SK-N-SH (cell line): ENCODE results near the gene PIGX. TPM values are rescaled to one million over a fixed set of nuclear protein-coding genes. Genes with fewer than 3 reads are reported as not detected.
A peak's percentile ranks its signal among the peaks of the same experiment; 100 is the strongest.

Source experiments
- CTCF ChIA-PET: fragments of 300-600, 350-600 bp; formaldehyde crosslinking; extraction: SDS; loops from one replicate; lab custom pipeline; 2021; lab: Yijun Ruan, JAX
- POLR2A ChIA-PET: fragments of 350-600 bp; sonication (Branson Sonifier 250); formaldehyde crosslinking; extraction: SDS; loops from one replicate; lab custom pipeline; 2020; ENCODE audit warnings: antibody characterized with exemption, inconsistent platforms; lab: Yijun Ruan, JAX
- DNase-seq: peaks from one replicate; pipeline ENCODE4 v3.0.0; 2012
- H2AFZ ChIP-seq: fragments of 200-600 bp; sonication (generic); 2 replicates; pipeline ENCODE4 v1.8.1; 2016; ENCODE audit warnings: antibody characterized with exemption, mild to moderate bottlenecking, low read depth
- H3F3A ChIP-seq: fragments of 200-600 bp; sonication (generic); replicated peaks from 2 replicates; pipeline ENCODE3; 2016; ENCODE audit warnings: antibody characterized with exemption, mild to moderate bottlenecking; ENCODE audit not compliant: insufficient read depth
- H3K27ac ChIP-seq, 2 experiments: fragments of 200-500 bp in 1 of 2; fragments of 200-600 bp in 1 of 2; sonication (Bioruptor generic) in 1 of 2; sonication (generic), shearing (Covaris generic) in 1 of 2; 2 replicates each; pipeline versions ENCODE4 v1.5.1 to v1.6.1; 2014 to 2016; ENCODE audit warnings: low read depth in 2 of 2, inconsistent platforms in 1 of 2, low read length in 1 of 2, mild to moderate bottlenecking in 1 of 2, mixed read lengths in 1 of 2
- H3K27me3 ChIP-seq: fragments of 200-600 bp; sonication (generic), shearing (Covaris generic); 2 replicates; pipeline ENCODE4 v1.6.1; 2016; ENCODE audit warnings: mixed run types; ENCODE audit not compliant: insufficient read depth
- H3K36me3 ChIP-seq, 2 experiments: fragments of 200-500 bp in 1 of 2; fragments of 200-600 bp in 1 of 2; sonication (Bioruptor generic) in 1 of 2; sonication (generic) in 1 of 2; replicated peaks in 1 of 2; 2 replicates each; pipeline versions ENCODE3 to v1.5.1; 2014 to 2016; ENCODE audit warnings: low read length in 1 of 2, mild to moderate bottlenecking in 1 of 2; ENCODE audit not compliant: insufficient read depth in 2 of 2, control insufficient read depth in 1 of 2
- H3K4me1 ChIP-seq, 2 experiments: fragments of 200-500 bp in 1 of 2; fragments of 200-600 bp in 1 of 2; sonication (Bioruptor generic) in 1 of 2; sonication (generic), shearing (Covaris generic) in 1 of 2; 2 replicates each; pipeline versions ENCODE4 v1.5.1 to v1.6.1; 2014 to 2016; ENCODE audit warnings: low read depth in 1 of 2, low read length in 1 of 2, mixed run types in 1 of 2; ENCODE audit not compliant: insufficient read depth in 2 of 2, control insufficient read depth in 1 of 2
- H3K4me2 ChIP-seq: fragments of 200-600 bp; sonication (generic), shearing (Covaris generic); 2 replicates; pipeline ENCODE4 v1.6.1; 2017; ENCODE audit warnings: mixed run types
- H3K4me3 ChIP-seq, 2 experiments: fragments of 200-500 bp in 1 of 2; fragments of 200-600 bp in 1 of 2; sonication (Bioruptor generic) in 1 of 2; sonication (generic), shearing (Covaris generic) in 1 of 2; 2 replicates each; pipeline versions ENCODE4 v1.5.1 to v1.8.1; 2014 to 2016; ENCODE audit warnings: low read depth in 2 of 2, inconsistent platforms in 1 of 2, low read length in 1 of 2, mild to moderate bottlenecking in 1 of 2, mixed read lengths in 1 of 2, moderate library complexity in 1 of 2
- H3K79me2 ChIP-seq: fragments of 200-600 bp; sonication (generic); 2 replicates; pipeline ENCODE4 v1.8.1; 2017; ENCODE audit warnings: mild to moderate bottlenecking; ENCODE audit not compliant: insufficient read depth
- H3K9ac ChIP-seq: fragments of 200-600 bp; sonication (generic); 2 replicates; pipeline ENCODE4 v1.6.1; 2017; ENCODE audit warnings: mixed run types
- H3K9me2 ChIP-seq: fragments of 200-600 bp; sonication (generic); 2 replicates; pipeline ENCODE4 v1.6.1; 2017; ENCODE audit warnings: mixed run types
- H3K9me3 ChIP-seq: fragments of 200-600 bp; sonication (generic); 2 replicates; pipeline ENCODE4 v1.6.1; 2017; ENCODE audit warnings: mixed run types, mild to moderate bottlenecking, moderate library complexity
- H4K20me1 ChIP-seq: fragments of 200-600 bp; sonication (generic); 2 replicates; pipeline ENCODE4 v1.6.1; 2017; ENCODE audit warnings: mild to moderate bottlenecking, mixed run types; ENCODE audit not compliant: insufficient read depth
- CHD2 ChIP-seq: fragments of 150-350 bp; IDR thresholded peaks from 2 replicates; pipeline ENCODE4 v1.6.1; 2018; ENCODE audit warnings: low read length; ENCODE audit not compliant: partially characterized antibody
- ELF1 ChIP-seq: IDR thresholded peaks from 2 replicates; pipeline ENCODE4 v1.4.0; 2012
- EP300 ChIP-seq, 2 experiments: IDR thresholded peaks; 2 replicates each; pipeline versions ENCODE4 v1.4.0 to v1.6.1; 2012; ENCODE audit warnings: borderline replicate concordance in 1 of 2, low read depth in 1 of 2, low read length in 1 of 2
- EZH2phosphoT487 ChIP-seq: fragments of 200-600 bp; sonication (generic); IDR thresholded peaks from 2 replicates; pipeline ENCODE4 v1.6.1; 2017; ENCODE audit warnings: low read depth, mixed run types, mild to moderate bottlenecking, antibody characterized with exemption, moderate library complexity, borderline replicate concordance
- FOXJ3 ChIP-seq: sonication (generic); formaldehyde crosslinking; IDR thresholded peaks from 2 replicates; pipeline ENCODE4 v1.5.1; 2020; ENCODE audit warnings: mild to moderate bottlenecking, missing genetic modification reagents
- JUND ChIP-seq: IDR thresholded peaks from 2 replicates; pipeline ENCODE4 v1.4.0; 2012
- MXI1 ChIP-seq: IDR thresholded peaks from 2 replicates; pipeline ENCODE4 v1.6.1; 2012; ENCODE audit warnings: mild to moderate bottlenecking, low read depth, low read length, improper control_type of control experiment
- PBX3 ChIP-seq: IDR thresholded peaks from 2 replicates; pipeline ENCODE4; 2012
- RAD21 ChIP-seq: IDR thresholded peaks from 2 replicates; pipeline ENCODE4 v1.6.1; 2012; ENCODE audit warnings: mild to moderate bottlenecking, low read length
- RCOR1 ChIP-seq: fragments of 150-350 bp; IDR thresholded peaks from 2 replicates; pipeline ENCODE4 v1.6.1; 2017; ENCODE audit warnings: antibody characterized with exemption, low read length
- REST ChIP-seq: IDR thresholded peaks from 2 replicates; pipeline ENCODE4 v1.6.1; 2012; ENCODE audit warnings: mild to moderate bottlenecking, low read depth, low read length, moderate library complexity
- RFX5 ChIP-seq: IDR thresholded peaks from 2 replicates; pipeline ENCODE4 v1.6.1; 2012; ENCODE audit warnings: mild to moderate bottlenecking, improper control_type of control experiment, low read length
- TAF1 ChIP-seq: IDR thresholded peaks from 2 replicates; pipeline ENCODE4 v1.6.1; 2012; ENCODE audit warnings: low read depth, mild to moderate bottlenecking, low read length, moderate library complexity, borderline replicate concordance
- TCF12 ChIP-seq: IDR thresholded peaks from 2 replicates; pipeline ENCODE4 v1.4.0; 2012
- YY1 ChIP-seq: IDR thresholded peaks from 2 replicates; pipeline ENCODE4 v1.4.0; 2012; ENCODE audit warnings: low read depth, mild to moderate bottlenecking
- ZBTB33 ChIP-seq: IDR thresholded peaks from 2 replicates; pipeline ENCODE4 v1.4.0; 2012; ENCODE audit warnings: low read depth, borderline replicate concordance
- WGBS: methylation state at CpG from one replicate; pipeline ENCODE4 v1.1.6; 2017; ENCODE audit warnings: low lambda C conversion rate; 5-methylcytosine and 5-hydroxymethylcytosine counted together
- polyA plus RNA-seq, 3 experiments: library from polyadenylated mRNA; depleted of rRNA; stranded (reverse); fragments of >200 nt; gene quantifications; 2 replicates each; pipeline ENCODE4 v1.2.3, GENCODE V29; 2012

The PIGX gene
- polyA plus RNA-seq, 1 of the 3 experiments (the other 2 are of a cell fraction): 15.5 TPM

GRCh38 chr3:196756732-196757131 lies 44.6 kb downstream of the PIGX start (continued):
- TF ChIP-seq REST (no peak), RCOR1 (no peak), ZBTB33 (no peak), RAD21 (no peak), YY1 (no peak), FOXJ3 (CRISPR knock-in tag) (no peak)
- TF ChIP-seq, all 33 proteins: peak for 0

GRCh38 chr3:196757876-196758739 lies 45.9 kb downstream of the PIGX start:
- H3K9ac ChIP-seq: no peak overlapping the region
- H3K4me3 ChIP-seq: no peak overlapping the region
- no peak overlapping the region for H3K4me2 ChIP-seq
- peaks cover 0 to 3% of the 10 kb centered on the region in 2 experiments; a peak in 1 of 4 replicates for H3K4me1 ChIP-seq
- H3F3A ChIP-seq: peaks cover 11% of the 10 kb centered on the region
- H3K36me3 ChIP-seq: peaks cover 7 to 44% of the 10 kb centered on the region in 2 experiments
- peaks cover 17% of the 10 kb centered on the region for H4K20me1 ChIP-seq
- WGBS: 86% methylated on average over 9 of the region's 9 CpGs
- peaks cover 83% of the 10 kb centered on the region for H3K79me2 ChIP-seq
- no peaks in the 10 kb centered on the region for H3K27me3 ChIP-seq
- H2AFZ ChIP-seq: no peak overlapping the region
- H3K27ac ChIP-seq: peak overlapping the region in 1 of 2 experiments; percentile 58; a peak in 1 of 4 replicates
- no peak for DNase-seq
- H3K9me2 ChIP-seq: no peaks in the 10 kb centered on the region
- ChIA-PET CTCF (no interaction called here), POLR2A (no interaction called here)
- H3K9me3 ChIP-seq: peaks cover 10% of the 10 kb centered on the region; the same call in 1 of the 2 replicates
- no peak for TF ChIP-seq REST
- peak; percentile 74 for TF ChIP-seq JUND
- peak; percentile 83 for TF ChIP-seq PBX3
- TF ChIP-seq EZH2phosphoT487: no peak
- no peak for TF ChIP-seq MXI1
- TF ChIP-seq RFX5: no peak
- no peak for TF ChIP-seq RCOR1
- no peak for TF ChIP-seq EP300 (IDR thresholded peaks at IDR 0.05; ENCODE audit: borderline replicate concordance in 1 of 2, low read depth in 1 of 2, low read length in 1 of 2)
- no peak for TF ChIP-seq ELF1
- TF ChIP-seq TAF1: no peak
- TF ChIP-seq ZBTB33: no peak
- TF ChIP-seq CHD2: no peak
- peak; percentile 35; the same call in 1 of the 2 replicates for TF ChIP-seq TCF12
